Activated gamma-delta T cell treated with Interleukin-2 at 50 U/mL for 16 hours (primary cell): ENCODE measurements around the gene MCAT.

Experiments used
- DNase-seq: peaks from one replicate; pipeline ENCODE4 v3.0.0-alpha.2; 2020

MCAT gene

DNA sequence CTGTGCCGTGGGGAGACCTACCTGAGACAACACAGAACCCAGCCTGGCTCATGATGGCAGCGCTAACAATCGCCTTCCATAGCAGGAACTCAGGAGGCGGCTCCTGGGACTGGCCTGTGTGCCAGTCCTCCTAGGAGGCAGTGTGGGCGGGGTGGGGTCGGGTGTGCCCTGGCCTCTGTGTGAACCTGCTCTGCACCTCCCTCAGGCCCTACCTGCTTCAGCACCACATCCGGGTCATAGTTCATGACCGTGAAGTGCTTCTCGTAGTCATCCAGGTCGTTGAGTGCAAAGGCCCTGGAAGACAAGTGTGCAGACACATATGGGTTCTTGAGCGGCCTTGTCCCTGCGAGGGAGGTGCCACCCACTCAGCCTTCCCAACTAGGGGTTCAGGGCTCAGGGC, 28.4 kb upstream of the MCAT start:
- DNase-seq, result no peak

- DNase-seq, result no peak
Measured at GRCh38 chr22:43171019-43171491, 27.9 kb upstream of the MCAT start.

GRCh38 chr22:43170131-43170480, 26.9 kb upstream of the MCAT start:
- no peak for DNase-seq

DNA sequence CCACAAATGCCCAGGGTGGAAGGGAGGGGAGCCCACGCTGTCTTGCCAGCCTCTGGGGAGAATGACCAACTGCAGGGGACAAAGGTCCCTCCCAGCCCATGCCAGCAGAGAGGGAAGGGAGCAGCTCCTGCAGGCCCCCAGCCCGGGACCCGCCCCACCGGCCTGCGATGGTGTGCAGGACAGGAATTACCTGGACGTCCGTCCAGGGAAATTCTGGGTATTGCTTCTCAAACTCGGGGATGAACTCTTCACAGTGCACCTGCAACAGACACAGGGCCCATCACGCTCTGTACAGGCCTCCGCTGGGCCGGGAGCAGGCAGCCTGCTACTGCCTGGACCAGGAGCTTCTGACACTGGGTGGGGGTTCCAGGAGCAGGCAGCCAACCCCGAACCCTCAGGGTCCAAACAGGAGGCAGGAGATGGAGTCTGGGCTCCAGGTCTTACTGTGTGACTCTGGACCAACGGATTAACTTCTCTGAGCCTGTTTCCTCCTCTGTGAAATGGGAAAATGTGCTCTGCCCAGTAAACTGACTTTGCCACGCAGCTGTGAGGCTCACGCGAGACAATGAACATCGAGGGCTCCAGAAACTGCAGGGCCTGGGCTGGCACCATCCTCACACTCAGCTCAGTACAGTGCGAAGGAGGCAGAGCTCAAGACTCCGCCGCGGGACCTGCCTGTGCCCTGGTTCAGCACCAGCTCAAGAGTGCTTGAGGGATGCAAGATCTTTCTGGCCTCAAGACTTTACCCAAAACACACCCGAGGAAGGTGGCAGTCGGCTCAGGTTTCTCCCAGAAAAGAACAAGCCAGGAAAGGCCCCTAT, 26.3 kb upstream of the MCAT start:
- DNase-seq, result no peak

- no peak for DNase-seq
Measured at GRCh38 chr22:43168471-43169309, 25.5 kb upstream of the MCAT start.

DNA sequence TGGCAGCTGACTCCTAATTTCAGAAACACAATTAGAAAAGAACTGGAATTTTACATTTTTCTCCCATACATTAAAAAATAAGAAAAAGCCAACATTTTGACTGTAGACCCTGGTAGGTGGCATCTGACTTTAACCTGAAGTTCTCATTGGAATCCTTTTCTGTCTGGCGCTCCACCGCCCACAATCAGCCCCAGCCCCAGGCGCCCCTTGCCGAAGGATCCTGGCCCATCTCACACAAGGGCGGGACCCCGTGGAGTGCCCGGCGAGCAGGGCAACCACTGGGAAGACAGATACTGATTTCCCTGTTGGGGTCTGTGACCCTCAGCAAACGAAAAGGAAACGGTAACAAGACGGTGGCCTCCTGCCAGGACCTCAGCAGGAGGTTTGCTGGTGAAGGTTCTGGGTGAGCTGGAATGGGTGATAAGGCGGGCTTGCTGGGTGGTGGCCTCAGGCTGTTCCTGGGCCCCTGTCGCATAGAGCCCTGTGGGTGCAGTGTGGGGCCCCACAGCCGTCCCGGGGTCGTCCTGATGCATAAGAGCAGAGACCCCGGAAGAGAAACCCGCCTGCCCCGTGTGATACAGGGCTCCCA, 23.9 kb upstream of the MCAT start:
- no peak for DNase-seq

DNA sequence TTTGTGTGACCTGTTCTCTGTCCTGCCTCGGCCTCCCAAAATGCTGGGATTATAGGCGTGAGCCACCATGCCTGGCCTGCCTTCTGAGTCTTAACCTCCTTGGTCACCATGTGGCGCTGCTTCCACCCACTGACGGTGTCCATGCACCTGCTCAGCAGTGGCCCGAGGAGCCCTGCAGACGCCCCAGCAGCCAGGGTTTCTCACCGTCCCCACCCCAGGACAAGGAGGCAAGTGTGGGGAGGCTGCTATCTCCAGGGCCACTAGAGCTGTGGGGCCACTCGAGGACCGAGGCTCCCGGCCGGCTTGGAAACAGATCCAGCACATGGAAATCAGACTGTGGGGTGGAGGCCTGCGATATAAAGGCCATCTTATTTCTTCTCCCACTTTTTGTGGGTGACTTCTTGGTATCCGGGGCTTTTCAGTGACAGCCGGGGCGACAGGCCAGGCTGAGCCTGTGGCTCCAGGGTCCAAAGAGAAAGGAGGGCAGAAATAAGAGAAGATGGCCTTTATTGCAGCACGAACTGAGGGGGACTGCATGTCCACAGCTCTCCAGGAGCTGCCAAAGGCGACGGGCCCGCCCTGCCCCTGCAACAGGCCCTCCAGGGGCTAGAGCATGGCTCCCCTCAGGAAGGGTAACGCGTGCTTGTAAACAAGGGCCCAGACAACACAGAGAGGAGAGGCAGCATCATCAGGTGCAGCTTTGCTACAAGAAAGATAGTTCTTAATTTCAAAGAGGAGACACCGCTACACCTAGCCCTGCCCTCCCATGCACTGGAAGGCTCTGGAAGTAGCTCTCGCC, 23.1 kb upstream of the MCAT start:
- no peak for DNase-seq

DNA sequence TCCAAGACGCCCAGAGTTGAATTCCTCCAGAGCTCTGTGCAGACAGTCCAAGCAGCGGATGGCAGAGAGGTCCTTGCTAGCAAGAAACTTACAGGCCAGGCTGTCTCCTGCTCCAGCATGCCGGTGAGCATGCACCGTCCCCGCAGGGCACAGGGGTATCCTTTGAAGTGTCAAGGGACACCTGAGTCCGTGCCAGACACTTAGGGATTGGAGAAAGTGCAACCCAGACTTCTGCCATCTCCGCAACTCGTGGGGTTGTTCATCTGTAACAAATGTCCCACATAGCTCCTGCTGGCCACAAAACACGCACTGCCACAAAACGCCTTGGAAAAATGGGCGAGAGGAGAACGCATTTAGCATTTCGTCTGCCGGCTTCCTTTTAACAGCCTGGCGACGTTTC, 21.4 kb upstream of the MCAT start:
- no peak for DNase-seq

GRCh38 chr22:43163241-43163795, 20.1 kb upstream of the MCAT start:
- DNase-seq, result no peak

- no peak for DNase-seq
Measured at GRCh38 chr22:43162412-43163150, 19.4 kb upstream of the MCAT start.

DNA sequence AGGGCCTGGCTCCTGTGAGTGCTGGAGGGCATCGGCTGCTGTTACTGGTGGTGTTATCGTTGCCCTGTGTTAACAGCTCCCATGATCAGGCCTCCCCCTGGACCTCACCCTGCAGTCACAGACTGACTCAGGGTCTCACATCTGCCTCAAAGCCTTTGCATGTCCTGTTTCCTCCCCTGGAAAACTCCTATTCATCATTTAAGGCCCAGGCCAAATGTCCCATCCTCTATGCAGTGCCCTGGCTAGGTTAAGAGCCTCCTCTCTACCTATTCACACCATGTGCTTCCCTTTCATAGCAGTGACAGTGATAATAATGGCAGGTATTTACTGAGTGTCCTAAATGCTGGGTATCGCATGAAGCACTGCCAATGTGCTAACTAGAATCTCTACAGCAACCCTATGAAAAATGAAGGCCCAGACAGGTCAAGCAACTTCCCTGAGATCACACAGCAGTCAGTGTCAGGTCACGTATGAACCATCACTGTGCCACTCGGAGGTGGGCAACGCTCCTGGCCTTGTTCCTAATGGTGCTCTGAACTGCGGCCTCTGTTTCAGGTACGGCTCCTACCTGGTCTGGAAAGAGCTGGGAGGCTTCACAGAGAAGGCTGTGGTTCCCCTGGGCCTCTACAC, 17.4 kb upstream of the MCAT start:
- no peak for DNase-seq

DNA sequence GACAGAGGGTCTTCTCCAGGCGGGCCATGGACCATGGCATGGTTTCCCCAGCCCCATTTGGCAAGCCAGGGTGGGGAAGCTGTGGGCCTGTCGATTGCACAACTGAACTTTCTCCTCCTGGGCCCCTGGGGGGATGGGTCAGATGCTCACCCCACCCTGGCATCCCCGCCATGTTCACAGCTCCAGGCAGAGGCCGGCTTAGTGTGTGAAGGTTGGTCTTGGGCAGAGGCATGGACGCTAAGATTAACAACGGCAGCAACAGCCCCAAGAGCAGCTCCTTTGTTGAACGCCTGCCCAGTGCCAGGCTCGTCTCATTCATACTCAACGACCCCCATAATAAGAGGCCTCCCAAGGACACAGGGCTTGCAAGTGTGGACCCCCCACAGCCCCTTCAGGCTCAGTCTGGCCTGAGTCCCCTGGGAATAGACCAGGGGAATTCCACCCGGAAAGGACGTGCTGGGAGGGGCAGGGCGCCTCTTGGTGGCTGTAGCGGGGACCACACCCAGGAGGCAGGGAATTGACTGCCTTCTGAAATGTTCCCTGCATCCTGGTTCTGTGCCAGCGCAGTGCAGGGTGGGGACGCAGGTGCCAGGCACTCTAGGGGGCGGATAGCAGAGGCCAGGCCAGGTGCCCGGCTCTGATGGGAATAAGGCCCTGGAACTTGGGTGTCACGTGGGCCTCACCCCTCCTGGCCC, 16.4 kb upstream of the MCAT start:
- no peak for DNase-seq

DNA sequence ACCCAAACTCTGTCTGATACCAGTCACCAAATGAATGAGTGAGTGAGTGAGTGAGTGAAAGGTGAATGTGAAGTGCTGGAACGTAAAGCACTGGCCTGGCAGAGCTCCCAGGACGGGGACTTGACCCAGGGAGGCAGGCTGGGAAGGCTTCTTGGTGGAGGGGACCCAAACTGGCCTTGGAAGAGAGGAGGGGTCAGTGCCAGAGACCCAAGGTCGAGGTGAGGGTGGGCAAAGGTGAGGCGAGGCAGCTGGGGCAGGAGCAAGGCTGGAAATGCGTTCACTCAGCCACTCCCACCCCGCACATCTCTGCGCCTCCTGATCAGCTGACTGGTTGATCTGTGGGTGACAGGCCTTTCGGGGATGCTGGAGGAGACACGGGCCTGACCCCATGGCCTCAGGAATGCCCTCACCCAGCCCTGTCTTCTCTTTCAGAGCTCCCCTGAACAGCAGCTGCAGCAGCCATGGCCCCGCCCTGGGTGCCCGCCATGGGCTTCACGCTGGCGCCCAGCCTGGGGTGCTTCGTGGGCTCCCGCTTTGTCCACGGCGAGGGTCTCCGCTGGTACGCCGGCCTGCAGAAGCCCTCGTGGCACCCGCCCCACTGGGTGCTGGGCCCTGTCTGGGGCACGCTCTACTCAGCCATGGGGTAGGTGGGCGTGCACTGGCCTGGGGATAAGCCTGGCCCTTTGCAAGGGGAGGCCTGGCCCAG, 15.7 kb upstream of the MCAT start:
- DNase-seq, result no peak

DNA sequence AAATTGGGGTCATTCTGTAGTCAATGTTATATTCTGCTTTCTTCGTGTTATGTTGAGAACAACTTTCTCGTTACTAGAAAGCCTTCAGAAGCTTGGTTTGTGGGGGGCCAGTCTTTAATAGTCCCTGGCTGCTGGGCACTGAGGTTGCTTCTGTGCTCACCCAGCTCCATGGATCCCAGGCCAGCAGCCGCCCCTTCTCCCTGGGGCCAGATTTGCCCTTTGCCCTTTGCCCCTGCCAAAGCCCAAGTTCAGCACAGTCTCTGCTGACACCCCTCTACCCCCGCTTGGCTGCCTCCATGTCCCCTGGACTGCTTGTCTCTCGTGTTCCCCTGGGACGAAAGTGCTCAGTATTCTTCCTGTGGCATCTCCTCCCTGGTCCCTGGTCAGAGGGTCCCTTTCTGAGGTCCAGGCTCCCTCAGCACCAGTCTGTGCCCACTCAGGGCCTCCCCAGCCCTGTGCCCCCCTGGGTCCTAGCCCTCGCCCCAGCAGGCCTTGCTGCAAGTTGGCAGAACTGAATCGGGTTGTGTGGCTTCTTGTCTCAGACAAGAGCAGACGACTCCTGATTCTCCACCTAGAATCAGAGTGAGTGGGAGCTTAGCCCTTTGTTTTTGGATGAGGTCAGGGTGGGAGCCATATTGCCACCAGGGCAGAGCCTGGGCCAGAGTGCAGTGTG, 14.8 kb upstream of the MCAT start:
- DNase-seq, result no peak

DNA sequence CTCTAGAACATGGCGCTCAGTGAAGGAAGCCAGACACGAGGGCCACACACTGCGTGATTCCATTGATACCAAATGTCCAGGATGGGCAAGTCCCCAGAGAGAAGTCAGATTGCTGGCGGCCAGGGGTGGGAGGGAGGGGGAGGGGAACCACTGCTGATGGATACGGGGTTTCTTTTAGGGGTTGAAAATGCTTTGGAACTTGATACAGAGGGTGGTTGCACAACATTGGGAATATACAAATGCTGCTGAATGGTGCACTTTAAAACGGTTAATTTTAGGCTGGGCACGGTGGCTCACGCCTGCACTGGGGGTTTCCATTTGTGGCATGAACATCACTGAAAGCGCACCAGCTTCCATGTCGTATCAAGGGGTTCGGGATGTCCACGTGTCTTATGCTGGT, 13.2 kb upstream of the MCAT start:
- no peak for DNase-seq

DNA sequence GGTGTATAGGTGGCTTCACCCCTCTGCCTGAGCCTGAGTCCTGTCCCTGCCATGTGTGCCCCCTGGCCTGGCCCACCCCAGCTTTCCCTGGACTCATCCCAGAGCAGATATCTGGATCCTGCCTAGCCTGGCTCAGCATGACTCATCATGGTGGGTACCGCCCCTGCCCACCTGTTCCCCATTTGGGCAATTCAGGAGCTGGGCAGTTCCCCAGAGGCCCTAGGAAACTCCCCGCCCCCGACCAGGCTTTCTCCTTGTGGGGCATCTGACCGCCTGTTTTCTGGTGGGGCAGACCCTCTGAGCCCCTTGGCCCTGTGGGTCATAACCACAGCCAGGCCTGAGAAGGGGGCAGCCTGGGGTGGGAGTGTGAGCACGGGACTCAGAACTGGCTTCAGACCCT, 12.6 kb upstream of the MCAT start:
- no peak for DNase-seq

- no peak for DNase-seq
Measured at GRCh38 chr22:43154887-43155536, 11.8 kb upstream of the MCAT start.

DNA sequence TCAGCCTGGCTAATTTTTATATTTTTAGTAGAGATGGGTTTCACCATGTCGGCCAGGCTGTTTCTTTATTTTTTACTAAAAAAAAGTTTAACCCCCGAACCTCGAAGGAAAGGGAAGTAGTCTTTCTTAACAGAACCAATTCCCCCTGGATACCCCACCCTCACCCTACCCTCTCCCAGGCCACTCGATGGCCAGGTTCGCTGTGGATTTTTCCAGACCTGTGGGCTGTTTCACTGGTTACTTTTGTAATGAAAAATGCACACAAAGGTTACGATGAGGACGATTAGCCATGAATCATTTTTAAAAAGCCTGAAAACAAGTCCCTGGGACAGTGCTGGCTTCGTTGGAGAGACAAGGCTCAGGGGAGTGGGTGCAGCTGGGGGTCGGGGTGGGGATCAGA, 10.7 kb upstream of the MCAT start:
- no peak for DNase-seq
